HEK293 (cell line): ENCODE results near the gene GTSE1.

ENCODE experiments used
- CTCF ChIA-PET: fragments of 350-600 bp; formaldehyde crosslinking; extraction: SDS; loops from one replicate; lab custom pipeline; 2021; ENCODE audit warnings: antibody characterized with exemption; lab: Yijun Ruan, JAX
- POLR2A ChIA-PET: fragments of 300-600 bp; formaldehyde crosslinking; extraction: SDS; loops from one replicate; lab custom pipeline; 2020; ENCODE audit warnings: antibody characterized with exemption, inconsistent platforms; lab: Yijun Ruan, JAX
- H3K27ac ChIP-seq: fragments of 200-500 bp; sonication (Bioruptor generic); 2 replicates; pipeline ENCODE4 v1.5.1; 2014; ENCODE audit warnings: low read depth, low read length, control low read depth, inconsistent platforms; ENCODE audit errors: extremely low read depth
- H3K36me3 ChIP-seq, 2 experiments: fragments of 200-500 bp in 1 of 2; sonication (Bioruptor generic) in 1 of 2; 1 replicate in 1 of 2; 2 replicates in 1 of 2; pipeline ENCODE4 v1.5.1; 2014 to 2017; ENCODE audit warnings: inconsistent platforms in 2 of 2, low read length in 2 of 2; ENCODE audit not compliant: control insufficient read depth in 2 of 2, insufficient read depth in 1 of 2
- H3K4me1 ChIP-seq: fragments of 200-500 bp; sonication (Bioruptor generic); 2 replicates; pipeline ENCODE4 v1.5.1; 2014; ENCODE audit warnings: mild to moderate bottlenecking, low read length, inconsistent platforms; ENCODE audit not compliant: control insufficient read depth, insufficient read depth
- H3K4me3 ChIP-seq: 2 replicates; pipeline ENCODE4 v1.5.1; 2011; ENCODE audit warnings: low read depth, mild to moderate bottlenecking, control low read depth, low read length, moderate library complexity
- H3K9me3 ChIP-seq: fragments of 200-500 bp; sonication (Bioruptor generic); 2 replicates; pipeline ENCODE4 v1.5.1; 2014; ENCODE audit warnings: low read depth, low read length, inconsistent platforms; ENCODE audit not compliant: control insufficient read depth, insufficient read depth
- GFI1B ChIP-seq: fragments of 450-650 bp; formaldehyde crosslinking; IDR thresholded peaks from 2 replicates; pipeline ENCODE4 v1.5.1; 2016; ENCODE audit warnings: missing biosample characterization, missing genetic modification characterization
- GLI2 ChIP-seq: fragments of 450-650 bp; formaldehyde crosslinking; IDR thresholded peaks from 2 replicates; pipeline ENCODE4; 2017; ENCODE audit warnings: missing biosample characterization, missing genetic modification characterization, low read depth, borderline replicate concordance
- KLF10 ChIP-seq: fragments of 450-650 bp; IDR thresholded peaks from 2 replicates; pipeline ENCODE4 v1.5.1; 2018; ENCODE audit warnings: missing biosample characterization, mild to moderate bottlenecking, missing genetic modification characterization
- SETDB1 ChIP-seq: IDR thresholded peaks from one replicate; pipeline ENCODE4 v1.6.1; 2017; ENCODE audit warnings: mild to moderate bottlenecking, low read length, moderate library complexity, mixed read lengths; ENCODE audit not compliant: insufficient read length
- ZNF2 ChIP-seq: fragments of 450-650 bp; formaldehyde crosslinking; IDR thresholded peaks from 2 replicates; pipeline ENCODE4 v1.5.1; 2016; ENCODE audit warnings: missing biosample characterization, missing genetic modification characterization
- ZNF221 ChIP-seq: fragments of 450-650 bp; formaldehyde crosslinking; IDR thresholded peaks from 2 replicates; pipeline ENCODE4 v1.5.1; 2017; ENCODE audit warnings: missing biosample characterization, missing genetic modification characterization, borderline replicate concordance
- ZNF341 ChIP-seq: fragments of 450-650 bp; formaldehyde crosslinking; IDR thresholded peaks from 2 replicates; pipeline ENCODE4; 2016; ENCODE audit warnings: low read depth, missing biosample characterization, missing genetic modification characterization
- ZNF394 ChIP-seq: fragments of 450-650 bp; formaldehyde crosslinking; IDR thresholded peaks from 2 replicates; pipeline ENCODE4 v1.5.1; 2016; ENCODE audit warnings: missing biosample characterization, missing genetic modification characterization, mild to moderate bottlenecking, moderate library complexity, borderline replicate concordance
- ZNF473 ChIP-seq: fragments of 450-650 bp; formaldehyde crosslinking; IDR thresholded peaks from 2 replicates; pipeline ENCODE4 v1.5.1; 2017; ENCODE audit warnings: missing biosample characterization, missing genetic modification characterization
- ZNF677 ChIP-seq: fragments of 450-650 bp; IDR thresholded peaks from 2 replicates; pipeline ENCODE4 v1.5.0; 2018; ENCODE audit warnings: missing biosample characterization, mild to moderate bottlenecking, missing genetic modification characterization, moderate library complexity
- ZNF747 ChIP-seq: fragments of 450-650 bp; formaldehyde crosslinking; IDR thresholded peaks from 2 replicates; pipeline ENCODE4 v1.5.1; 2016; ENCODE audit warnings: missing biosample characterization, missing genetic modification characterization
- TF ChIP-seq, protein P1 (sequence below): fragments of 450-650 bp; IDR thresholded peaks from 2 replicates; pipeline ENCODE4 v1.5.1; 2018; ENCODE audit warnings: missing biosample characterization, mild to moderate bottlenecking, missing genetic modification characterization
- TF ChIP-seq, protein P2 (sequence below): fragments of 450-650 bp; formaldehyde crosslinking; IDR thresholded peaks from 2 replicates; pipeline ENCODE4 v1.5.1; 2016; ENCODE audit warnings: missing biosample characterization, missing genetic modification characterization
- TF ChIP-seq, protein P3 (sequence below): fragments of 450-650 bp; formaldehyde crosslinking; IDR thresholded peaks from 2 replicates; pipeline ENCODE4 v1.5.1; 2016; ENCODE audit warnings: missing biosample characterization, missing genetic modification characterization

The GTSE1 gene

DNA sequence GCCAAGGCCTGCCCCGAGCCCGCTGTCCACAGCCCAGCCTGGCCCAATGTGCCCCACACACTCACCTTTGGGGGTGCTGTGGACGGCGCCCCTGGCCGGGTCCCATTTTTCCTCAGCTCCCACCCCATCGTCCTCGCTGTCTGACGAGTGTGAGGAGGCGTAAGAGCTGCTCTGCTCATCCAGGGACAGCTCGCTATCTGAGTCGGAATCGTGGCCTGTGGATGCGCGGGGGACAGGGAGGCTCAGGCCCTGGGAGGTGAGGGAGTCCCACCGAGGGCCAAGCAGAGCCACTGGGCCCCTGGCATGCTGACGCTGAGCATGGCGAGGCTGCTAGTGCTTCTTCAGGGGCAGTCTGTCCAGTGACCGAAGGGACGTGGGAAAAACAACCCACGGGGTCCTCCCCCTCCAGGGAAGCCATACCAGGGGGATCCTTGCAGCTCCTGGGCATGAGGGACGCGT lies 68.5 kb downstream of the GTSE1 start:
- Histone ChIP-seq H3K9me3 (no peaks in the 10 kb centered on the region), H3K36me3 (peaks cover 0 to 49% of the 10 kb centered on the region in 2 experiments; a peak in 1 of 3 replicates), H3K4me3 (no peak overlapping the region), H3K27ac (no peak overlapping the region), H3K4me1 (no peaks in the 10 kb centered on the region)
- TF ChIP-seq, protein P1, sequence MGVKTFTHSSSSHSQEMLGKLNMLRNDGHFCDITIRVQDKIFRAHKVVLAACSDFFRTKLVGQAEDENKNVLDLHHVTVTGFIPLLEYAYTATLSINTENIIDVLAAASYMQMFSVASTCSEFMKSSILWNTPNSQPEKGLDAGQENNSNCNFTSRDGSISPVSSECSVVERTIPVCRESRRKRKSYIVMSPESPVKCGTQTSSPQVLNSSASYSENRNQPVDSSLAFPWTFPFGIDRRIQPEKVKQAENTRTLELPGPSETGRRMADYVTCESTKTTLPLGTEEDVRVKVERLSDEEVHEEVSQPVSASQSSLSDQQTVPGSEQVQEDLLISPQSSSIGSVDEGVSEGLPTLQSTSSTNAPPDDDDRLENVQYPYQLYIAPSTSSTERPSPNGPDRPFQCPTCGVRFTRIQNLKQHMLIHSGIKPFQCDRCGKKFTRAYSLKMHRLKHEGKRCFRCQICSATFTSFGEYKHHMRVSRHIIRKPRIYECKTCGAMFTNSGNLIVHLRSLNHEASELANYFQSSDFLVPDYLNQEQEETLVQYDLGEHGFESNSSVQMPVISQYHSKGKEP (tag by site-specific recombination): no peak
- TF ChIP-seq GFI1B (tag by site-specific recombination): no peak
- TF ChIP-seq SETDB1: no peak
- TF ChIP-seq, protein P2, sequence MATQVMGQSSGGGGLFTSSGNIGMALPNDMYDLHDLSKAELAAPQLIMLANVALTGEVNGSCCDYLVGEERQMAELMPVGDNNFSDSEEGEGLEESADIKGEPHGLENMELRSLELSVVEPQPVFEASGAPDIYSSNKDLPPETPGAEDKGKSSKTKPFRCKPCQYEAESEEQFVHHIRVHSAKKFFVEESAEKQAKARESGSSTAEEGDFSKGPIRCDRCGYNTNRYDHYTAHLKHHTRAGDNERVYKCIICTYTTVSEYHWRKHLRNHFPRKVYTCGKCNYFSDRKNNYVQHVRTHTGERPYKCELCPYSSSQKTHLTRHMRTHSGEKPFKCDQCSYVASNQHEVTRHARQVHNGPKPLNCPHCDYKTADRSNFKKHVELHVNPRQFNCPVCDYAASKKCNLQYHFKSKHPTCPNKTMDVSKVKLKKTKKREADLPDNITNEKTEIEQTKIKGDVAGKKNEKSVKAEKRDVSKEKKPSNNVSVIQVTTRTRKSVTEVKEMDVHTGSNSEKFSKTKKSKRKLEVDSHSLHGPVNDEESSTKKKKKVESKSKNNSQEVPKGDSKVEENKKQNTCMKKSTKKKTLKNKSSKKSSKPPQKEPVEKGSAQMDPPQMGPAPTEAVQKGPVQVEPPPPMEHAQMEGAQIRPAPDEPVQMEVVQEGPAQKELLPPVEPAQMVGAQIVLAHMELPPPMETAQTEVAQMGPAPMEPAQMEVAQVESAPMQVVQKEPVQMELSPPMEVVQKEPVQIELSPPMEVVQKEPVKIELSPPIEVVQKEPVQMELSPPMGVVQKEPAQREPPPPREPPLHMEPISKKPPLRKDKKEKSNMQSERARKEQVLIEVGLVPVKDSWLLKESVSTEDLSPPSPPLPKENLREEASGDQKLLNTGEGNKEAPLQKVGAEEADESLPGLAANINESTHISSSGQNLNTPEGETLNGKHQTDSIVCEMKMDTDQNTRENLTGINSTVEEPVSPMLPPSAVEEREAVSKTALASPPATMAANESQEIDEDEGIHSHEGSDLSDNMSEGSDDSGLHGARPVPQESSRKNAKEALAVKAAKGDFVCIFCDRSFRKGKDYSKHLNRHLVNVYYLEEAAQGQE (tag by site-specific recombination): no peak
- CTCF ChIA-PET: no interaction called here
- POLR2A ChIA-PET: no interaction called here

DNA sequence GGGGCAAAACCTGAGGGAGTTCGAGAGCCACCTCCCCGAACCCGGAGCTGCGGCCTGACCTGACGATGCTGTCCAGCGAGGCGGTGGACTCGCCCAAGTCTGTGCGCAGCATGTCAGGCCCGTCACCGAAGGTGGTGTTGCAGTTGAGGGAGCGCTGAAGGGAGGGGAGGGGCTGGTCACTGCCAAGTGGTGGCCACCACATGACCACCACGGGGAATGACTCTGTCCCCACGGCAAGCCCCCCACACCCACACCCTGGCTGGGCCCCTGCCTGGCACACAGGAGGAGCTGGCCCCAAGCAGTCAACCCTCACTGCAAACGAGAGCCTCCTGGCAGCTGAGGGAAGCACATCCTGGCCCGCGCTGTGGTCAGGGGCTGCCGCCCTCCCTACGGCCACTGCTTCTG lies 69.7 kb downstream of the GTSE1 start:
- CTCF ChIA-PET: interaction anchor here (0.6 to 2.6 kb wide), 6 partner anchors 12 to 250 kb away, joined by 3 to 77 read pairs (median 4); no protein-coding TSS in a partner anchor
- Histone ChIP-seq H3K36me3 (peaks cover 0 to 40% of the 10 kb centered on the region in 2 experiments; a peak in 1 of 3 replicates), H3K27ac (no peak overlapping the region), H3K9me3 (no peaks in the 10 kb centered on the region), H3K4me1 (no peaks in the 10 kb centered on the region), H3K4me3 (no peak overlapping the region)
- POLR2A ChIA-PET: interaction anchor here (0.7 kb wide), 1 partner anchor 56 kb away, joined by 3 read pairs; no protein-coding TSS in a partner anchor
- TF ChIP-seq ZNF677 (tag by site-specific recombination) (no peak), ZNF394 (tag by site-specific recombination) (no peak), KLF10 (tag by site-specific recombination) (no peak), ZNF2 (no peak), ZNF341 (tag by site-specific recombination) (no peak), ZNF473 (tag by site-specific recombination) (no peak), ZNF747 (tag by site-specific recombination) (no peak), ZNF221 (tag by site-specific recombination) (no peak), GLI2 (no peak)
- TF ChIP-seq, protein P3, sequence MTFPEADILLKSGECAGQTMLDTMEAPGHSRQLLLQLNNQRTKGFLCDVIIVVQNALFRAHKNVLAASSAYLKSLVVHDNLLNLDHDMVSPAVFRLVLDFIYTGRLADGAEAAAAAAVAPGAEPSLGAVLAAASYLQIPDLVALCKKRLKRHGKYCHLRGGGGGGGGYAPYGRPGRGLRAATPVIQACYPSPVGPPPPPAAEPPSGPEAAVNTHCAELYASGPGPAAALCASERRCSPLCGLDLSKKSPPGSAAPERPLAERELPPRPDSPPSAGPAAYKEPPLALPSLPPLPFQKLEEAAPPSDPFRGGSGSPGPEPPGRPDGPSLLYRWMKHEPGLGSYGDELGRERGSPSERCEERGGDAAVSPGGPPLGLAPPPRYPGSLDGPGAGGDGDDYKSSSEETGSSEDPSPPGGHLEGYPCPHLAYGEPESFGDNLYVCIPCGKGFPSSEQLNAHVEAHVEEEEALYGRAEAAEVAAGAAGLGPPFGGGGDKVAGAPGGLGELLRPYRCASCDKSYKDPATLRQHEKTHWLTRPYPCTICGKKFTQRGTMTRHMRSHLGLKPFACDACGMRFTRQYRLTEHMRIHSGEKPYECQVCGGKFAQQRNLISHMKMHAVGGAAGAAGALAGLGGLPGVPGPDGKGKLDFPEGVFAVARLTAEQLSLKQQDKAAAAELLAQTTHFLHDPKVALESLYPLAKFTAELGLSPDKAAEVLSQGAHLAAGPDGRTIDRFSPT (tag by site-specific recombination): no peak
